GM10266 (cell line): ENCODE results near the gene LYRM9.
A peak's percentile ranks its signal among the peaks of the same experiment; 100 is the strongest.

Experiments
- DNase-seq: peaks from one replicate; pipeline ENCODE4 v3.0.0; 2012; ENCODE audit errors: extremely low spot score
- TF ChIP-seq, protein P1 (sequence below): IDR thresholded peaks from 2 replicates; pipeline ENCODE4 v1.5.1; 2012; ENCODE audit warnings: mild to moderate bottlenecking, low read depth; ENCODE audit not compliant: control insufficient read depth, insufficient read depth; ENCODE audit errors: missing control alignments

The LYRM9 gene

DNA sequence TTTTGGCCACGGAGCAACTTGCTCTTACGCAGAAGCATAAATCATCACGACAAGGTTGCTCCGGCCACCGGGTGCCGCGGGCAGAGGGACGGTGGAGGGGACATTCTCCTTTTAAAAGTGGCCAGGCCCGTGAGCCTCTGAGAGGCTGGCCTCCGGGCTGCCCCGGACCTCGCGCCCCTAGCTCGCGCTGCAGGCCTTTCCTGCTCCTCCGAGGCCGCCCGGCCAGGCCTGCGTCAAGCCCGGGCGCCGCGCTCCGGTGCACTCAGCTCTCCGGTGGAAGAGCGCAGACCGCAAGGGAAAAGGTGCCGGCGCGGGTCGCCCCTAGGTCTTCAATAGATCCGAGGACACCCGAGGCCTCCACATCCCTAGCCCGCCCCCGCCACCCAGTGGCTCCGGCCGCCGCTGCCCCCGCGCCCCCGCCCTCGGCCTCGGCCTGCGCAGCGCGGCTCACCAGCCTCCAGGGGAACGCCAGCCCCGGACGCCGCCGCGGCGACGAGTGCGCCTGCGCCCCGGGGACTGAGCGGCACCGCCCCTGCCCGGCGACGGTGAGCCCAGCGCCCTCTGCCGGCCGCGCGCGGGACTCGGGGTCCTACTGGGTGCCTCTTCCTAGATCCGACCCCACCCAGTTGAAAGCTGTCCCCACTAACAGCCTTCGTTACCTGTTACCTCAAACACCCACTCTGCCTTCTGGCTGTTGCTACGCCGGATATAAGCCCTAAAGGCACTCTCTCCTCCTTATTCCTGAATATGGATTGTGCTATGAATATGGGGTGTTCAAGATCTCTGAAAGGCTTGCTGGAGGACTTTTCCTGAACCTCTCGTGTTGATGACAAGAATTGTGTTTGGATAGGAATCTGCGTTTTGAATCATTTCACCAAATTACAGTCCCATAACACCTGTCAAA, at the start of gene LYRM9:
LYRM9 (minus strand) TSS at position 500 of the 904 bp plus-strand sequence. CDS start 10,671 bp downstream, outside the sequence.
- DNase-seq: peak; percentile 95
- TF ChIP-seq, protein P1, sequence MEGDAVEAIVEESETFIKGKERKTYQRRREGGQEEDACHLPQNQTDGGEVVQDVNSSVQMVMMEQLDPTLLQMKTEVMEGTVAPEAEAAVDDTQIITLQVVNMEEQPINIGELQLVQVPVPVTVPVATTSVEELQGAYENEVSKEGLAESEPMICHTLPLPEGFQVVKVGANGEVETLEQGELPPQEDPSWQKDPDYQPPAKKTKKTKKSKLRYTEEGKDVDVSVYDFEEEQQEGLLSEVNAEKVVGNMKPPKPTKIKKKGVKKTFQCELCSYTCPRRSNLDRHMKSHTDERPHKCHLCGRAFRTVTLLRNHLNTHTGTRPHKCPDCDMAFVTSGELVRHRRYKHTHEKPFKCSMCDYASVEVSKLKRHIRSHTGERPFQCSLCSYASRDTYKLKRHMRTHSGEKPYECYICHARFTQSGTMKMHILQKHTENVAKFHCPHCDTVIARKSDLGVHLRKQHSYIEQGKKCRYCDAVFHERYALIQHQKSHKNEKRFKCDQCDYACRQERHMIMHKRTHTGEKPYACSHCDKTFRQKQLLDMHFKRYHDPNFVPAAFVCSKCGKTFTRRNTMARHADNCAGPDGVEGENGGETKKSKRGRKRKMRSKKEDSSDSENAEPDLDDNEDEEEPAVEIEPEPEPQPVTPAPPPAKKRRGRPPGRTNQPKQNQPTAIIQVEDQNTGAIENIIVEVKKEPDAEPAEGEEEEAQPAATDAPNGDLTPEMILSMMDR: peak; percentile 96

DNA sequence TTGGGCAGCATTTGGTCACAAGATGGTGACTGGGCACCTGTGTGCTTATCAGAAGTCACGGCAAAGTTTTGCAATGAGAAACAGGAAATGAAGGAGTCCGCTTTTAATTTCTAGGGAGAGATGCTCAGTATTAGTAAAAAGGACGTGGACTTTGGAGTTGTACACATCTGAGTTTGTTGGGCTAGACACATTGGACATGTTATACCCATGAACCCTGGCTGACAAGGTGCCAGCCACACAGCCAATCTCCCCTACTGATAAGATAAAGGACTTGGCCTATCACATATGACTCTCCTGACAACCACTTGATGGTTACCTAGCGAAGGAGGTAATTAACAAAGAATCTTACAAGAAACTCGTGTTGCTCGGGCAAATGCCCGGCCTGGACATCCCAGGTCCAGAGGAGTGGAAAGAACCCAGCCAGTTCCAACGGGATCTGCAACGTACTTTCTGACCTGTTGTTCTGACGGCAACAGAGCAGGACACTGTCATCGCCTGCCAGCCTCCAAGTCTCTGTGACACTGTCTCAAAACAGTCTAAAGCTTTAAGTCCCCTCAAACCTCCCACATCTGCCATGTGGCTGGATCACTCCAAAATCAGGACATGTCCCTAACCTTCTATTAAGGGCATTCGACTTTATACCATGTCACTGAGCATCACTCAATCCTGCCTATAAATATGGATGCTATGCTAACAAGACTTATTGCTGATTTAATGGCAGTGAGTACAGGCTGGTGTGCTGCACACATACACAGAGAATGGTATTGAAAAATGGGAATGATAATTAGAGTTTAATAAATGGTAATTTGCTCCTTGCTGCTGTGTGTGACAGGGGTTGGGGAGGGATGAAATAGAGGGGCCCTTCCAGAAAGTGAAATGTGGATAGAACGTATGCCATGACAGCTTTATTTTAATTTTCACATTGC, 47.6 kb upstream of the LYRM9 start:
- DNase-seq: no peak
- TF ChIP-seq, protein P1: no peak

DNA sequence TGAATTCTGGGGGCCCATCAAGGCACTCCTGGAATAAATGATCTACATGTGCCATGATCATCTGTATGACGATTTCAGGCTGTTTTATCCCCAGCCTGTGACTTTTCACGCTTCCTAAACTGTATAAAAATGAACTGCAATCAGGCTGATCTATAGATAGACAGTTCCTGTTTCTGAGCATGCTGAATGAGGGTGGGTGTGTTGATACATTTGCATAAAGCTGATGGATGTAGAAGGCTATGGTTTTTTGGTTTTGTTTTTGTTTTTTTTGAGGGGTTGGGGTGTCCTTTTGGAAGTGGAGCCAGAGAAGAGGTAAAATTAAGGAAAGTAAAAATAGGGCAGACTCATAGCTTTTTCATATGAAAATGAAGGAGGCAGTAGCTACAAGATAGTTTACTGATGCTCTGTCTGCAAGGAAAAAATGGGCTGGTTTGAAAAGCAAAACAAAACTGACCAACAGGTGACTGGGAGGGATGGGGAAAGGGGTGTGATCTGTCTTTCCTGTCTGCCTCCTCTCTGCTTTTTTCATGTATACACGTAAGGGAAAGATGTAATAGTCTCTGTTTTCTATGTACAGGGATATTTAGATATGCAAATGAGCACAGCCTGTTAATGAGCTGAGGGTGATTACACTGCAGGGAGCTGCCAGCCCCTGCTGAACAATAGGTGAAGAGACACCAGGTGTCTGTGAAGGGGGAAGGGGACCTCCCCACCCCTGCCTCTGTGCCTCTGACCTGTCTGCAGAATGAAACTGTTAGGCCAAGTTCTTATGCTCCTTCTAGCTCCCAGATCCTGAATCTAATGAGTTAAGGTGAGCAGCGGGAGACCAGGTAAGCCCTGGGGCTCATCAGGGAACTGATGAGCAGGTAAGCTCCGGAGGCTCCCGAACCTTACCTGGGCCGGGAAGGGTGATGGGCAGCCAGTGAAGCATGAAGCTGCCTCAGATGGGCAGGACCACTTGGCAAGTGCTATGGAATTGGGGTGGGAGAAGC, 46.6 kb upstream of the LYRM9 start:
- TF ChIP-seq, protein P1: no peak
- peak; percentile 40 for DNase-seq

DNA sequence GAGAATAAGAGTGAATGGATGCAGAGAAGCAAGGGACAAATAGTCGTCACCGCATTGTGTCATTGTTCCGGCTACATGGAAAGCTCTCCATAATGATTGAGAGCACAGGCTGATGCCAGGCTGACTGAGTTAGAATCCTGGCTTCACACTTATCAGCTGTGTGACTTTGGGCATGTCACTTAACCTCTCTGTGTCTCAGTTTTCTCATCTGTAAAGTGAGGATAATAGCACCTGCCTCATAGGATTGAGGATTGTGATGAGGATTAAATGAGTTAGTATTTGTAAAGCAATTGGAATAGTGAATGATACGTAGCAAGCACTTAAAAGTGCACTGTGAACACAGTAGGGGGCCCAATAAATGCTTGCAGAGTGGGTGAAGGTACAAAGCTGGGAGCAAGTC, 45.7 kb upstream of the LYRM9 start:
- TF ChIP-seq, protein P1: no peak
- DNase-seq: no peak

DNA sequence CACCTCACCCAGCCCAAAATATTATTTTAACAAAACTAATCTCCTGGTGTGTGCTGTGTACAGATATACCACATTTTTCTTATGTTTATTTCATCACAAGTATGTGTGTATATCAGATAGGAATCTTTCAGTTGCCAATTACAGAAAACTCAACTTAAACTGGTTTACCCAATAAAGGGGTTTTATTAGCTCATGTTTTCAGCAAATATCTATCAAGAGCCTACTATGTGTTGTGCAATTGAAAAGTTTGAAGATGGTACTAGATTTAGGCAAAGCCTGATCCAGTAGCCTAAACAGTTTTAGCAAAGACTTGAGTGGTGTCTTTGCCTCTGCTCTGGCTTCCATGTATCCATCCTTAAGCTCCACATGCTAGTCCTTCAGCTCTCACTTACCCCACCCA, 45.1 kb upstream of the LYRM9 start:
- DNase-seq: no peak
- TF ChIP-seq, protein P1: no peak

DNA sequence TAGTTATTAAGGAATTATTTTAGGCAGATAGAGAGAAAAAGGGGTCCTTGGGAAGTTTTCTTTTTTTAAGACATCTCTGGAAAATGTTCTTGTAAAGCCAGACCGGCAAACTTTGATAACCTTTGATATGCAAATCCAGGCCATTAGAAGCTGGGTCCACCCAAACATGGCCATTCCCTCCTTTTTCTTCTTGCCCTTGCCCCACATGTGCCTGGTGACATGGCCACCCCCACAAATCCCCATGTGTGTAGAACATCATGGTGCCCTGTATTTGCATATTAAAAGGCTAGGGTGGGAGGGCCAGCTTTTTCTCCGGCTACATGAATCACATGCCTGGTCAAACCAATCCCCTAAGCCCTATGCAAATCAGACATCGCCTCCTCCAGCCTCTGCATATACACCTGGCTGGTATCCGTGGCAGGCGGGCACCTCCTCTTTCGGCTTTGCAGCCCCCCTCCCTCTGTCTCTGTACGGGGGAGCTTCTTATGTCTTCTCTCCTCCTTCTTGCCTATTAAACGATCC, 43.9 kb upstream of the LYRM9 start:
- DNase-seq: no peak

More for the DNA sequence above, 43.9 kb upstream of the LYRM9 start:
- TF ChIP-seq, protein P1: no peak
